ENCODE measurements around the gene FAM222A.

GRCh38 chr12:109817627-109818231 lies 104.1 kb downstream of the FAM222A start:
- TF ChIP-seq, protein P1, sequence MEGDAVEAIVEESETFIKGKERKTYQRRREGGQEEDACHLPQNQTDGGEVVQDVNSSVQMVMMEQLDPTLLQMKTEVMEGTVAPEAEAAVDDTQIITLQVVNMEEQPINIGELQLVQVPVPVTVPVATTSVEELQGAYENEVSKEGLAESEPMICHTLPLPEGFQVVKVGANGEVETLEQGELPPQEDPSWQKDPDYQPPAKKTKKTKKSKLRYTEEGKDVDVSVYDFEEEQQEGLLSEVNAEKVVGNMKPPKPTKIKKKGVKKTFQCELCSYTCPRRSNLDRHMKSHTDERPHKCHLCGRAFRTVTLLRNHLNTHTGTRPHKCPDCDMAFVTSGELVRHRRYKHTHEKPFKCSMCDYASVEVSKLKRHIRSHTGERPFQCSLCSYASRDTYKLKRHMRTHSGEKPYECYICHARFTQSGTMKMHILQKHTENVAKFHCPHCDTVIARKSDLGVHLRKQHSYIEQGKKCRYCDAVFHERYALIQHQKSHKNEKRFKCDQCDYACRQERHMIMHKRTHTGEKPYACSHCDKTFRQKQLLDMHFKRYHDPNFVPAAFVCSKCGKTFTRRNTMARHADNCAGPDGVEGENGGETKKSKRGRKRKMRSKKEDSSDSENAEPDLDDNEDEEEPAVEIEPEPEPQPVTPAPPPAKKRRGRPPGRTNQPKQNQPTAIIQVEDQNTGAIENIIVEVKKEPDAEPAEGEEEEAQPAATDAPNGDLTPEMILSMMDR (IDR thresholded peaks at IDR 0.05 in 4 of 5, conservative IDR thresholded peaks at IDR 0.05 in 1 of 5), result no peak
- TF ChIP-seq POLR2A (IDR thresholded peaks at IDR 0.05), result no peak

All from gastrocnemius medialis (tissue), 4 donors.